H1 (cell line): ENCODE data around the gene AP3S1. TPM values are rescaled to one million over a fixed set of nuclear protein-coding genes. Genes with fewer than 3 reads are reported as not detected.

Experiments used
- CTCF ChIA-PET: fragments of 300-600 bp; sonication (Branson Sonifier 250); formaldehyde crosslinking; loops from one replicate; lab custom pipeline; 2021; ENCODE audit not compliant: partially characterized antibody; lab: Charles Lee
- POLR2A ChIA-PET: fragments of 300-600 bp; sonication (Branson Sonifier 250); formaldehyde crosslinking; loops from one replicate; lab custom pipeline; 2021; ENCODE audit warnings: inconsistent platforms; ENCODE audit not compliant: partially characterized antibody; lab: Charles Lee
- DNase-seq, 2 experiments: peaks; one replicate each; pipeline versions ENCODE4 v3.0.0 to v3.0.0-alpha.2; 2010 to 2022; ENCODE audit warnings: low spot score in 2 of 2, low read depth in 1 of 2, mixed read lengths in 1 of 2
- FAIRE-seq: peaks from 2 replicates; lab custom pipeline; 2011; peaks lifted over from hg19 to GRCh38; lab: Jason Lieb, UNC
- H2AFZ ChIP-seq: 2 replicates; pipeline ENCODE4 v1.8.1; 2012; ENCODE audit warnings: low read length, inconsistent platforms
- H2AK5ac ChIP-seq: 2 replicates; pipeline ENCODE4 v1.6.1; 2013; ENCODE audit warnings: low read depth, low read length
- H2BK120ac ChIP-seq: replicated peaks from 2 replicates; pipeline ENCODE3; 2013; ENCODE audit warnings: low read depth, low read length, inconsistent platforms
- H2BK12ac ChIP-seq: 2 replicates; pipeline ENCODE4 v1.6.1; 2013; ENCODE audit warnings: low read depth, low read length
- H2BK15ac ChIP-seq: 2 replicates; pipeline ENCODE4 v1.6.1; 2013; ENCODE audit warnings: low read length
- H2BK20ac ChIP-seq: 2 replicates; pipeline ENCODE4 v1.6.1; 2013; ENCODE audit warnings: low read length
- H2BK5ac ChIP-seq: 2 replicates; pipeline ENCODE4 v1.6.1; 2013; ENCODE audit warnings: low read depth, low read length
- H3K14ac ChIP-seq: 2 replicates; pipeline ENCODE4 v1.6.1; 2013; ENCODE audit warnings: inconsistent platforms; ENCODE audit not compliant: insufficient read length
- H3K18ac ChIP-seq: 2 replicates; pipeline ENCODE4 v1.6.1; 2013; ENCODE audit warnings: low read length; ENCODE audit errors: extremely low read depth
- H3K23ac ChIP-seq: 2 replicates; pipeline ENCODE4 v1.6.1; 2013; ENCODE audit warnings: inconsistent platforms; ENCODE audit not compliant: insufficient read length
- H3K23me2 ChIP-seq: 2 replicates; pipeline ENCODE4 v1.6.1; 2013; ENCODE audit warnings: low read depth, low read length
- H3K27ac ChIP-seq: 2 replicates; pipeline ENCODE4 v1.6.1; 2011; ENCODE audit warnings: low read depth, low read length, inconsistent platforms
- H3K27me3 ChIP-seq, 4 experiments: replicated peaks in 1 of 4; 1 replicate in 1 of 4; 2 replicates in 3 of 4; pipeline versions ENCODE4 v1.6.1 to v1.8.1; 2011 to 2013; ENCODE audit warnings: low read length in 3 of 4, mild to moderate bottlenecking in 3 of 4, inconsistent platforms in 2 of 4, mixed read lengths in 2 of 4, moderate library complexity in 1 of 4; ENCODE audit not compliant: control insufficient read depth in 3 of 4, insufficient read depth in 3 of 4; ENCODE audit errors: extremely low read depth in 1 of 4
- H3K36me3 ChIP-seq, 4 experiments: 2 replicates each; pipeline versions ENCODE4 v1.6.1 to v1.8.1; 2011 to 2013; ENCODE audit warnings: mild to moderate bottlenecking in 4 of 4, low read length in 3 of 4, moderate library complexity in 2 of 4, control low read depth in 1 of 4, inconsistent platforms in 1 of 4; ENCODE audit not compliant: insufficient read depth in 4 of 4, control insufficient read depth in 2 of 4
- H3K4ac ChIP-seq: replicated peaks from 2 replicates; pipeline ENCODE3; 2013; ENCODE audit warnings: low read length, low read depth, mixed read lengths, inconsistent platforms; ENCODE audit not compliant: insufficient read length
- H3K4me1 ChIP-seq, 4 experiments: replicated peaks in 1 of 4; 1 replicate in 1 of 4; 2 replicates in 3 of 4; pipeline versions ENCODE4 v1.6.1 to v1.8.1; 2011 to 2013; ENCODE audit warnings: low read length in 3 of 4, inconsistent platforms in 2 of 4, mixed read lengths in 1 of 4; ENCODE audit not compliant: insufficient read depth in 4 of 4, control insufficient read depth in 3 of 4
- H3K4me2 ChIP-seq, 2 experiments: 2 replicates each; pipeline versions ENCODE4 v1.6.1 to v1.8.1; 2011 to 2013; ENCODE audit warnings: low read depth in 2 of 2, low read length in 2 of 2, control low read depth in 1 of 2, inconsistent platforms in 1 of 2, mild to moderate bottlenecking in 1 of 2; ENCODE audit not compliant: insufficient read depth in 1 of 2
- H3K4me3 ChIP-seq, 4 experiments: fragments of 200-600, 300-600 bp in 1 of 4; sonication (generic), shearing (Covaris generic), sonication (Bioruptor Twin) in 1 of 4; 2 replicates each; pipeline versions ENCODE4 v1.5.1 to v1.8.1; 2011 to 2016; ENCODE audit warnings: low read length in 4 of 4, low read depth in 3 of 4, control low read depth in 2 of 4, inconsistent platforms in 2 of 4, mild to moderate bottlenecking in 2 of 4, mixed read lengths in 1 of 4, moderate library complexity in 1 of 4; ENCODE audit not compliant: insufficient read depth in 2 of 4; ENCODE audit errors: extremely low read depth in 1 of 4
- H3K56ac ChIP-seq: replicated peaks from 2 replicates; pipeline ENCODE3; 2013; ENCODE audit warnings: low read depth, mild to moderate bottlenecking, mixed read lengths, low read length, inconsistent platforms; ENCODE audit not compliant: insufficient read length
- H3K79me1 ChIP-seq: 2 replicates; pipeline ENCODE4 v1.6.1; 2013; ENCODE audit warnings: low read depth, low read length, control low read depth
- H3K79me2 ChIP-seq, 2 experiments: 2 replicates each; pipeline versions ENCODE4 v1.6.1 to v1.8.1; 2012 to 2013; ENCODE audit warnings: low read length in 2 of 2, mild to moderate bottlenecking in 2 of 2, inconsistent platforms in 1 of 2; ENCODE audit not compliant: insufficient read depth in 2 of 2, control insufficient read depth in 1 of 2
- H3K9ac ChIP-seq, 4 experiments: replicated peaks in 1 of 4; 1 replicate in 1 of 4; 2 replicates in 3 of 4; pipeline versions ENCODE4 v1.6.1 to v1.8.1; 2011 to 2013; ENCODE audit warnings: low read depth in 3 of 4, low read length in 3 of 4, control low read depth in 2 of 4, mild to moderate bottlenecking in 2 of 4, moderate library complexity in 2 of 4, inconsistent platforms in 1 of 4; ENCODE audit errors: extremely low read depth in 1 of 4
- H3K9me3 ChIP-seq, 2 experiments: 2 replicates each; pipeline versions ENCODE4 v1.6.1 to v1.8.1; 2012 to 2013; ENCODE audit warnings: mild to moderate bottlenecking in 2 of 2, moderate library complexity in 2 of 2, control low read depth in 1 of 2, inconsistent platforms in 1 of 2, low read depth in 1 of 2, low read length in 1 of 2, mixed read lengths in 1 of 2; ENCODE audit not compliant: insufficient read depth in 2 of 2
- H4K20me1 ChIP-seq, 2 experiments: replicated peaks in 1 of 2; 2 replicates each; pipeline versions ENCODE3 to v1.8.1; 2011 to 2013; ENCODE audit warnings: inconsistent platforms in 2 of 2, low read length in 2 of 2, mild to moderate bottlenecking in 1 of 2; ENCODE audit not compliant: insufficient read depth in 2 of 2, control insufficient read depth in 1 of 2
- H4K5ac ChIP-seq: 2 replicates; pipeline ENCODE4 v1.6.1; 2013; ENCODE audit warnings: low read length, low read depth, mixed read lengths, inconsistent platforms; ENCODE audit not compliant: insufficient read length
- H4K8ac ChIP-seq: 2 replicates; pipeline ENCODE4 v1.8.0; 2013; ENCODE audit warnings: mild to moderate bottlenecking, moderate library complexity, low read length, inconsistent platforms; ENCODE audit not compliant: insufficient read depth; ENCODE audit errors: extremely low read depth
- H4K91ac ChIP-seq: replicated peaks from 2 replicates; pipeline ENCODE3; 2013; ENCODE audit warnings: low read length, mixed read lengths, inconsistent platforms; ENCODE audit not compliant: insufficient read length
- BRCA1 ChIP-seq: IDR thresholded peaks from 2 replicates; pipeline ENCODE4 v1.6.1; 2012; ENCODE audit warnings: low read depth, low read length, improper control_type of control experiment
- CBX8 ChIP-seq: fragments of 300-800, 300-1000 bp; sonication (generic); IDR thresholded peaks from 2 replicates; pipeline ENCODE4 v1.7.1; 2016; ENCODE audit warnings: low read depth, low read length, borderline replicate concordance
- CREB1 ChIP-seq: IDR thresholded peaks from 2 replicates; pipeline ENCODE4 v1.6.1; 2012; ENCODE audit warnings: inconsistent platforms
- GABPA ChIP-seq: IDR thresholded peaks from 2 replicates; pipeline ENCODE4 v1.6.1; 2011; ENCODE audit warnings: mild to moderate bottlenecking, low read length, moderate library complexity, borderline replicate concordance; ENCODE audit not compliant: insufficient read depth
- NRF1 ChIP-seq: IDR thresholded peaks from 2 replicates; pipeline ENCODE4 v1.6.1; 2011; ENCODE audit warnings: mild to moderate bottlenecking, low read depth, low read length, improper control_type of control experiment
- POU5F1 ChIP-seq: IDR thresholded peaks from 2 replicates; pipeline ENCODE4 v1.6.1; 2011; ENCODE audit warnings: low read depth, mild to moderate bottlenecking, low read length, moderate library complexity
- RAD21 ChIP-seq, 2 experiments: IDR thresholded peaks in 1 of 2; conservative IDR thresholded peaks in 1 of 2; 2 replicates each; pipeline ENCODE4 v1.6.1; 2011; ENCODE audit warnings: low read depth in 2 of 2, low read length in 2 of 2, improper control_type of control experiment in 1 of 2, inconsistent platforms in 1 of 2, mild to moderate bottlenecking in 1 of 2, moderate library complexity in 1 of 2
- SIN3A ChIP-seq, 2 experiments: IDR thresholded peaks in 1 of 2; conservative IDR thresholded peaks in 1 of 2; 2 replicates each; pipeline ENCODE4 v1.6.1; 2011 to 2012; ENCODE audit warnings: low read length in 2 of 2, improper control_type of control experiment in 1 of 2, low read depth in 1 of 2, mild to moderate bottlenecking in 1 of 2
- SP2 ChIP-seq: IDR thresholded peaks from 2 replicates; pipeline ENCODE4 v1.6.1; 2012; ENCODE audit warnings: mild to moderate bottlenecking, low read length, inconsistent platforms
- TBP ChIP-seq: IDR thresholded peaks from 2 replicates; pipeline ENCODE4 v1.6.1; 2011; ENCODE audit warnings: low read depth, low read length, improper control_type of control experiment
- WGBS, 2 experiments: shearing (Covaris generic) in 1 of 2; methylation state at CpG; one replicate each; pipeline versions ENCODE4 v1.1.6 to v1.1.7; 2013 to 2015; ENCODE audit warnings: low lambda C conversion rate in 2 of 2, mixed read lengths in 2 of 2, inconsistent platforms in 1 of 2, low coverage in 1 of 2, missing lambda C conversion rate in 1 of 2; ENCODE audit not compliant: insufficient replicate concordance in 2 of 2, insufficient coverage in 1 of 2, insufficient read length in 1 of 2; ENCODE audit errors: extremely low coverage in 1 of 2, missing lambda C conversion rate in 1 of 2; 5-methylcytosine and 5-hydroxymethylcytosine counted together
- polyA plus RNA-seq, 7 experiments: library from polyadenylated mRNA; depleted of rRNA in 3 of 7; stranded (reverse) in 5 of 7; unstranded in 2 of 7; fragments of >200 nt in 5 of 7; fragments of 200-250 nt in 2 of 7; gene quantifications; 1 replicate in 5 of 7; 2 replicates in 1 of 7; 4 replicates in 1 of 7; pipeline versions ENCODE4 v1.2.1 to v1.2.3, GENCODE V29; 2011 to 2013; ENCODE audit warnings: missing spikeins in 2 of 7, mixed read lengths in 2 of 7
- total RNA-seq: library from RNA; stranded (reverse); fragmentation: NEBNext Ultra II Directional; extraction: Animal tissue kit (Norgen Biotek cat#: 25700); gene quantifications from 2 replicates; pipeline ENCODE4 v1.2.1, GENCODE V29; 2021
- TF ChIP-seq, protein P1 (sequence below): IDR thresholded peaks from 2 replicates; pipeline ENCODE4 v1.6.1; 2011; ENCODE audit warnings: low read length, improper control_type of control experiment
- TF ChIP-seq, protein P2 (sequence below): IDR thresholded peaks from 2 replicates; pipeline ENCODE4 v1.6.1; 2012; ENCODE audit warnings: inconsistent platforms

AP3S1 gene
- total and polyA plus RNA-seq, 2 of the 8 experiments (the other 6 are each of a cell fraction or from before 2014, with no cell fraction given): 26.6 to 72.7 TPM

DNA sequence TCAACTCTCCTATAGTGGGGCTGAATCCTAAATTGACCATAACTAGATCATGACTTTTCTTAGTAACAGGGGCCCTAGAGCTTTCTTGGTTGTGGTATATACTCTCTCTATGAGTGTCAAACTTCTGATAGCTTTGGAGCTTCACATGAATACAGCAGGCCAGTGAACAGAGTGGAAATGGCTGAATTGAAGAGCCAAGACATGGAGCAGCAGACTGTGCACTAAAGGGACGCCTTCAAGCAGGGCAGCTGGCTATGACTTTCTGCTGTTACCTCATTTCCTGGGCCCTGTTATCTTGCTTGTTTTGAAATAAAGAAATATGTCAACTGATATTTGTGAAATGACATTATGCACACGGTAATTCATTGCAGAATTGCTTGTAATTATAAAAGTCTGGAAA is 41.6 kb upstream of the AP3S1 start:
- Histone ChIP-seq H2BK120ac (no peak overlapping the region), H3K4me2 (no peak overlapping the region), H2BK12ac (no peak overlapping the region), H3K27ac (no peak overlapping the region), H3K23me2 (no peaks in the 10 kb centered on the region), H3K18ac (no peak overlapping the region), H2BK20ac (no peak overlapping the region), H3K14ac (no peak overlapping the region), H3K4me1 (no peaks in the 10 kb centered on the region), H3K36me3 (peaks cover 0 to 6% (median 0%) of the 10 kb centered on the region in 4 experiments; a peak in 3 of 8 replicates), H3K79me2 (no peaks in the 10 kb centered on the region), H3K79me1 (no peaks in the 10 kb centered on the region), H3K9ac (no peak overlapping the region), H4K91ac (no peak overlapping the region), H2BK5ac (no peak overlapping the region), H2AK5ac (no peak overlapping the region), H3K27me3 (no peaks in the 10 kb centered on the region), H3K56ac (no peak overlapping the region), H3K23ac (no peak overlapping the region), H3K9me3 (no peaks in the 10 kb centered on the region), H2BK15ac (no peak overlapping the region), H3K4me3 (no peak overlapping the region), H2AFZ (no peak overlapping the region), H4K20me1 (no peaks in the 10 kb centered on the region), H4K5ac (no peak overlapping the region), H3K4ac (no peak overlapping the region), H4K8ac (no peak overlapping the region)
- POLR2A ChIA-PET: no interaction called here
- CTCF ChIA-PET: interaction anchor here (0.6 to 1.9 kb wide), 6 partner anchors 10 to 87 kb away, joined by 3 to 7 read pairs (median 3); no protein-coding TSS in a partner anchor
- WGBS, 2 experiments: 90% methylated on average over 2 of the region's 2 CpGs; no CpG with 5 or more reads in 1 of the 2 experiments
- DNase-seq (no peak), FAIRE-seq (no peak)
- TF ChIP-seq TBP: no peak
- TF ChIP-seq SIN3A (conservative IDR thresholded peaks at IDR 0.05 in 1 of 2, IDR thresholded peaks at IDR 0.05 in 1 of 2; ENCODE audit: low read depth in 1 of 2, low read length in 2 of 2): no peak
- TF ChIP-seq CREB1: no peak
- TF ChIP-seq POU5F1: no peak
- no peak for TF ChIP-seq NRF1
- TF ChIP-seq CBX8: no peak
- no peak for TF ChIP-seq RAD21 (IDR thresholded peaks at IDR 0.05 in 1 of 2, conservative IDR thresholded peaks at IDR 0.05 in 1 of 2; ENCODE audit: low read depth in 2 of 2, low read length in 2 of 2)
- TF ChIP-seq, protein P1, sequence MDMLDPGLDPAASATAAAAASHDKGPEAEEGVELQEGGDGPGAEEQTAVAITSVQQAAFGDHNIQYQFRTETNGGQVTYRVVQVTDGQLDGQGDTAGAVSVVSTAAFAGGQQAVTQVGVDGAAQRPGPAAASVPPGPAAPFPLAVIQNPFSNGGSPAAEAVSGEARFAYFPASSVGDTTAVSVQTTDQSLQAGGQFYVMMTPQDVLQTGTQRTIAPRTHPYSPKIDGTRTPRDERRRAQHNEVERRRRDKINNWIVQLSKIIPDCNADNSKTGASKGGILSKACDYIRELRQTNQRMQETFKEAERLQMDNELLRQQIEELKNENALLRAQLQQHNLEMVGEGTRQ: no peak
- no peak for TF ChIP-seq SP2
- TF ChIP-seq, protein P2, sequence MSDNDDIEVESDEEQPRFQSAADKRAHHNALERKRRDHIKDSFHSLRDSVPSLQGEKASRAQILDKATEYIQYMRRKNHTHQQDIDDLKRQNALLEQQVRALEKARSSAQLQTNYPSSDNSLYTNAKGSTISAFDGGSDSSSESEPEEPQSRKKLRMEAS: no peak
- TF ChIP-seq GABPA: no peak
- no peak for TF ChIP-seq BRCA1
